ENCODE results near the gene SLC37A1.
"Not testable (repeated sequence)": the region's sequence is repeated elsewhere in the genome, so short reads cannot be mapped to it uniquely, and the experiment has no call there.

SLC37A1 gene

DNA sequence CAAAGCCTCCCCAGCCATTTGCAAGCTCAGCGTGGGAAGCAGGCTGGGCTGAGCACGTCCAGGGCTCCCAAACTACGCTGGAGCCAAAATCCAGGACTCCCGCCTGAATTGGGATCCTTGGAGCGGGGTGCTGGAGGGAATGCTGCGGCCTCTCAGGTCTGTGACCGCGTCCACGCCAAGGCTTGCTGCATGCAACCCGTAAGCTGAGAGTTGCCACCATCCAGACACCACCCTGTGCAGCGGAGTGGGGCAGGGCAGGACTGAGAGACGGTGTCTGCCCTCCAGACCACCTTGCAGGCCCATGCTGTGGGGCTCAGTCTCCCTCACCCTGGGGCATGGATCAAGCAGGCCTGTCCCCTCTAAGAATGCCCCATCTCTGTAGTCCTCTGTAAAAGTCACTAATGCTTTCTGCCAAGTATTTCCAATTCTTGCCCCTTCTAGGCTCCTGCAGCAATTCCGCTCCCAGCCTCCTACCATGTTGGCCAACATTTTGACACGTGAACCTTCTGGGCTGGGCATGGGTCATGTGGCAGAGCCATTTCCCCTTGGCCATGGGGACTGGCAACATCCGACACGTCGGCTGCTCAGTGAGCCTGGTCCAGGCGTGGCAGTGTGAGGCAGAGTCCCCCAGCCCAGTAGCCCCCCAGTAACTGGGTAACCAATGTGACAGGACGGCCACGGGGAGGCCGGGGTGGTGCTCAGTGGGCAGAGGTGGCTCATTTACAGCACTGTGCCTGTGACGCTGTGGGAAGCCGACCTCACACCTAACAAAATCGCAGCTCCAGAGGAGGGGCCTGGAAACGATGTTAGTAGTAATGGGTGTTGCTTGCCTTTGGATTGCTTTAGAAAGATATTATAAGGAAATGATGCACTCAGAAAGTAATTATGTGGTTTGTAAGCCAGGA, 81.9 kb downstream of the SLC37A1 start:
- peak; percentile 60 for DNase-seq (ENCODE audit: low spot score)

GRCh38 chr21:42596657-42597056, 83.0 kb downstream of the SLC37A1 start:
- DNase-seq (ENCODE audit: low spot score), result no peak

GRCh38 chr21:42597487-42598158, 84.0 kb downstream of the SLC37A1 start:
- DNase-seq (ENCODE audit: low spot score), result no peak

DNA sequence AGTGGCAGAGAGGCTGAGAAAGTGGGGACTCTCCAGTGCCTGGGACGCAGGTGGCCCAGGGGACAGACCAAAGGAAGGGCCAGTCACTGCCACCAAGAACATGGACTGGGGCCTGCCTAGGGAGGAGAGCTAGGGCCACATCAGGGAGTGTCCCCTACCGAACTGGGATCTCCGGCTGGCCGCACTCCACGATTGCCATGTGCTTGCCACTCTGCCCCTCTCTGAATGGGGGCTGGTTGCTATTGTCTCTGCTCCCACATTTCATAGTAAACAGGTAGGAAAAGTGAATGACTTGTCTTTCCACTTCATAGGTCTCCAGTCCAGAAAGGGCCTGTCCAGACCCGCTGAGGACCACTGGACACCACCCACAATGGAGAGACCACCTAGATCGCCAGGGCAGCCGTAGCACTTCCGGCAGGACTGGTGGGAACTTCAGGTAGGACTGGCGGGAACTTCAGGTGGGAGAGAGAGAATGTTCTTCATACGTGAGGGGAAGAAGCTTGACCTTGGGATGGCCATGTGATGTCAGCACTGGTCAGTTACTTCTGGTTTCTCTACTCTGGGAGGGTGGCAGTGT, 84.6 kb downstream of the SLC37A1 start:
- DNase-seq (ENCODE audit: low spot score), result no peak

DNA sequence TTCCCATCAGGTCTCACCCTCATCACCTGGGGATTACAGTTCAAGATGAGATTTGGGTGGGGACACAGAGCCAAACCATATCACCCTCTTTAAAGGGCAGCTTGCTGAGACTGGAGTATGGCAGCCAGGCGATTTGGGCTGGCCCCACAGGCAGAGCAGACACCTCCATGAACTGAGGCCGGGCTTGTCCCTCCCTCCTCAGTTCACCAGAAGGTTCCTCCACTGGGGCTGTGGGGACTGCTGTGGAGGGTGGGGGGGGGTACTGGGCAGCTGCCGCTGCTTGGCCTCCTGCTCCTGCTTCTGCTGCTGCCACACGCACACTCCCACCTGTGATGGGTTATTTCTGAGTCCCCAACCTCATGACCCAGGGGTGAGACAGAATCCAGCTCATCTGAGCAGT, 85.8 kb downstream of the SLC37A1 start:
- DNase-seq (ENCODE audit: low spot score), result no peak

GRCh38 chr21:42599962-42600361, 86.3 kb downstream of the SLC37A1 start:
- DNase-seq (ENCODE audit: low spot score), result no peak

DNA sequence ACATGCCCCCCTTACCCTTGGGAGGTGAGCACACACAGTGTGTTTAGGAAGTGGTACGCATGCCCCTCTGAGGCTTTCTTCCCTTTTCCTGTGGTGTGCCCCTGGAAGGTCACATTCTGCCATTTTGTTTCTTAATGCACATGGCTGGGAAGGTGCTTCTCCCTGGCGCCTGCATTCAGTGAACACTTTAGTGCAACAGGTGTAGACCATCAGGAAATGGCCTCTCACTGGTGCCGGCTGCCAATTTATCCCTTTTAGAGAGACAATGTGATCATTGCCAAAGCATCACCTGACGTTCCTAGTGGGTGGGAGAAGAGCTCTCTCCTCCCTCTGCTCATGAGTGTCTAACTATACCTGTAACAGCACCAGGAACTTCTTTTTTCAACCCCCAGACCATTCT, 88.0 kb downstream of the SLC37A1 start:
- DNase-seq (ENCODE audit: low spot score), result no peak

GRCh38 chr21:42607102-42607501, 93.5 kb downstream of the SLC37A1 start:
- DNase-seq (ENCODE audit: low spot score), result no peak

GRCh38 chr21:42607525-42608102, 94.0 kb downstream of the SLC37A1 start:
- DNase-seq (ENCODE audit: low spot score), result no peak

DNA sequence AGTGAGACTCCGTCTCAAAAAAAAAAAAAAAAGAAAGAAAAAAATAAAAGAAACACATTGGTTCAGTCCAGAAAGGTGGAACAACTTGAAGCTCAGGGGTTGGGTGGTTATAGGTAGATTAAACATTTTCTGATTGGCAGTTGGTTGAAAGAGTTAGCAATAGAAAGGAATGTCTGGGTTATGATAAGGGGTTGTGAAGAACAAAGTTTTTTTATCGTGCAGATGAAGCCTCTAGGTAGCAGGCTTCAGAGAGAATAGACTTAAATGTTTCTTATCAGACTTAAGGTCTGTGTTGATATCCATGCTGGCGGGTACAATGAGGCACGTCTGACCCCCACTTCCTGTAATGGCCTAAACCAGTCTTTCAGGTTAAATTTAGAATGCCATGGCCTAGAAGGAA, 94.8 kb downstream of the SLC37A1 start:
- DNase-seq (ENCODE audit: low spot score), result no peak

DNA sequence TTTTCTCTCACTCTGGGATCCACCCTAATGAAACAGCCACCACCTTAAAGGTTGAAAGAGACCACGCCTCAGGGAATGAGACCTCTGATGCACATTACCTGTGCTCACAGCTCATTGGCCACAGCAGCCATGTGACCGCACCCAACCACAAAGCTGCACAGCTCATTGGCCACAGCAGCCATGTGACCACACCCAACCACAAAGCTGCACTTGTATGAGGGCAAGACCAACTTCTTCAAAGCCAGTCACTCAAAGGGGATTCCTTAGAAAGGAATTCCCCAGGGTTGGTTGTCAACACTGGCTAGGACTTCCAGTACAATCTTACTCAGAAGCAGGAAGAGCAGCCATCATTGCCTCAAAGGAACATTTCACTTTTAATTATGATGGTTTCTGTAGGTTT, 96.2 kb downstream of the SLC37A1 start:
- peak; percentile 61 for DNase-seq (ENCODE audit: low spot score)

GRCh38 chr21:42611852-42612251, 98.2 kb downstream of the SLC37A1 start:
- DNase-seq (ENCODE audit: low spot score), result no peak

DNA sequence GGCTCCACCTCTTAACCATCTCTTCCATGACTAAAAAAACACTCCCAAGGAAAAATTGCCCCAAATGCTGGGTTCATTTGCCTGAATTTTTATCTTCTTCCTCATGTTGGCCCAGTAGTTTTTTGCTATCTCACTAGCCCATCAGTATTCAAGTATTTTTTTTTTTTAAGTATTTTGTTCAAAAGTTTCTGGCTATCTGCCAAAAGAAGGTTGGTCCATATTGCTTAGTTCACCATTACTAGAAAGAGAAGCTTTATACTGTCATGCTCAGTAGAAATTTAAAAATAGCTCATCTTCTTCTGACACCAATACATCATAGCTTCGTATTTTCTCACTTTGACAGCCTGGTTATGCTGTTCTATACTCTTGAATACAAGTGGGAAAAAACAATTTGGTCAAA, 98.7 kb downstream of the SLC37A1 start:
- DNase-seq (ENCODE audit: low spot score), result no peak

- DNase-seq (ENCODE audit: low spot score), result no peak
These were observed 100.1 kb downstream of the SLC37A1 start for GRCh38 chr21:42613756-42614155.

- peak; percentile 71 for DNase-seq (ENCODE audit: low spot score)
These were observed 100.7 kb downstream of the SLC37A1 start for GRCh38 chr21:42614396-42614795.

DNA sequence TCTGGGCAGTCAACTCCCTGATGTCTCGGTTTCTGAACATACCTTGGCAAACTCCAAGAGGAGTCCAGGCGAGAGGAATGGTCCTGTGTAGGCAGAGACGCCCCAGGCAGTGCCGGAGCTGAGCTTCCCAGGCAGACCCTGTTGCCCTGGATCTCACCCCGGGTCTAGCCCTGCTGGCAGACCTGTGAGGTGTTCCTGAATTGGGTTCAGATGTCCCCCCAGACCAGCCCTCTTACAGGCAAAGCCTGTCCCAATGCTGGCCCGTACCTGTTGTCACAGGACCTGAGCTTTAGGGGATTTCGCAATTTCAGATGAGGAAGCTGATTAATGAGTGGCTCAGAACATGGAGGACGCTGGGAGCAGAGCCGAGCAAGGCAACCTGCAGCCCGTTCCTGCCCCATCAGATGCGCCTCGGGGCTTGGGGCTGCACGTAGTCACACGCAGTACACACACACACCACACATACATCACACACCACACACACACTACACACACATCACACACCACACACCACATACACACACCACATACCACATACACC, 101.2 kb downstream of the SLC37A1 start:
- peak; percentile 88 for DNase-seq (ENCODE audit: low spot score)

DNA sequence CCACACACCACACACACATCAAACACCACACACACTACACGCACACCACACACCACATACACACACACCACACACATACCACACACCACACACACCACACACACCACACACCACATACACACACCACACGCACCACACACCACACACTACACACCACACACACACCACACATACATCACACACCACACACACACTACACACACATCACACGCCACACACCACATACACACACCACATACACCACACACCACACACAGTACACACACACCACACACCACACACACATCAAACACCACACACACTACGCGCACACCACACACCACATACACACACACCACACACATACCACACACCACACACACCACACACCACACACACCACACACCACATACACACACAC, 101.7 kb downstream of the SLC37A1 start:
- DNase-seq (ENCODE audit: low spot score), result not testable (repeated sequence)

DNA sequence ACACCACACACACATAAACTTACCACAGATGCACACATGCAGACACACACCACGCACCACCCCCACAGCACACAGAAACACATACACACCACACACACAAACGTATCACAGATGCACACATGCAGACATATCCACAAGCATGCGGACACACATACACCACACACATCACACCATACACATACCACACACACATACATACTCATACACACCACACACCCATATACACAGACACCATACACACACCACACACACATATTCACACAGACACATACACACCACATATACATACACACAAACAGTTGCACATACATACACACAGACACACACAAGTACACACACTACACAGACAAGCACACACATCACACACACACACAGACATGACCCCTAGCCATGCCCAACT, 102.3 kb downstream of the SLC37A1 start:
- DNase-seq (ENCODE audit: low spot score), result no peak

DNA sequence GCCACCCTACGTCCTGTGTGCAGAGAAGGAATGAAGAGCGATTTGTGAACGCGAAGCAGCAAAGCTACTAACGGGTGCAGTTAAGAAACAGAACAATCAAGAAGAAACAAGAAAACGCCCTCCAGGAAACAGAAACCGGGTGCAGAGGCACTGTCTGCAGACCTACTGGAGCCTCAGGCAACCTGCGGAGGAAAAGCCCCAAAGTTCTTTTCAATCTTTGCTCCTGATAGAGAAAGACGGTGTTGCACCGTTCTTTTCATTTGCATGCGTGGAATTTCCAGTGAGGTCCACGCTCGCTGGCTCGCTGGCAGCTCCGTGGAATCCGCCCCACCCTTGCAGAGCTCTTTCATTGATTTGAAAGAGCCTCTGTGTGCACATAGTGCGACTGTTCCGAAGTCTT, 102.8 kb downstream of the SLC37A1 start:
- no peak for DNase-seq (ENCODE audit: low spot score)

- DNase-seq (ENCODE audit: low spot score), result no peak
These were observed 103.3 kb downstream of the SLC37A1 start for GRCh38 chr21:42616941-42617340.

DNA sequence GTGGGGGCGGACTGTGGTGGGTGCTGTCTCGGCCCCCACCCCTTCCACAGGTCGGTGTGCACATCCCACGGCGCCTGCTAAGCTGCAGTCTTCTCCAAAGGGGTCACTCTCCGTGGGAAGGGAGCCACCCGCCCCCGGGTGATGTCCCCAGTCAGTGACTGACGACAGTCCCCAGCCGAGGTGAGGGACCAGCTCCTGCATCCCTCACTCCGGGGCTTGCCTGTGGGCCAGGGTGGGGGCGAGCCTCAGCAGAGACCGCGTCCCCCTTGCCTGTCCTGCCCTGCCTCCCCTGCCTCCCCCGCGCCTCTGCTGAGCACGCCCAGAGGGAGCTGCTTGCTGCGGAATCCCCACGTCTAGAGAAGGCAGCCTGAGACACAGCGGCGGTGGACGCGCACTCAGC, 103.8 kb downstream of the SLC37A1 start:
- DNase-seq (ENCODE audit: low spot score), result no peak

DNA sequence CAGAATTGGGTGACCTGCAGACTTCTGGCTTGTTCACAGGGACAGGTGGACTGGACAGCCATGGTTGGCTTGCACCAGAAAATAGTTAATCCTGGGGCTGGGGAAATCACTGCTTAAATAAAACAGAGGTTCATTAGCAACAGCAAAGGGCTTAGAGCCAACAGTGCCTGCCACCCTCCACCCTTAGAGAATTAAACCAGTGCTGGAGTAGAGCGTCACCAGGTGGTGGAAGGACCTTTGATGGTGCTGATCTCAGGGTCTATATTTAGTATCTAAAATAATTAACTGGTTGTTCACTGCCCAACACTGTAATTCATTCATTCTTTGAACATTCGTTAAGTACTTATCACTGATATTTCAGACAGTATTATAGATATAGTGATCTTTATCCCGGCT, 105.1 kb downstream of the SLC37A1 start:
- no peak for DNase-seq (ENCODE audit: low spot score)

DNA sequence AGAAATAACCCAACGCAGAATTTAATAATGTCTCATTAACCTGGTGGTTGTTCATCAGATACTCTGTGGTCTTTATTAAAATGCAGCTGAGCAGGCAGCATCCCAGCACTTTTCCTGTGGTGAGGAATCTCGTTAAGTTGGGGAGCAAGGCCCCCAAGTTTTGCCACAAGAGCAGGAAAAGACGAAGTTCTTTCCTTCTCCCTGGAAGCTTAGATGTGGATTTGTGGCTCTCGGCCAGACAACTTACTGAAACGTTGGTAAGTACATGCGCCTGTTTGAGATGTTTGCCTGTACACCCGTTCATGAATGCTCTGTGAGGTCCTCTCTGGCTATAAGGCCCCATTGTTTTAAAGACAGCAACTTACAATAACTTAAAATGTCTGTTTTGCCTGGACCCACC, 105.5 kb downstream of the SLC37A1 start:
- no peak for DNase-seq (ENCODE audit: low spot score)
